ENCODE results near the gene KLK8.

DNA sequence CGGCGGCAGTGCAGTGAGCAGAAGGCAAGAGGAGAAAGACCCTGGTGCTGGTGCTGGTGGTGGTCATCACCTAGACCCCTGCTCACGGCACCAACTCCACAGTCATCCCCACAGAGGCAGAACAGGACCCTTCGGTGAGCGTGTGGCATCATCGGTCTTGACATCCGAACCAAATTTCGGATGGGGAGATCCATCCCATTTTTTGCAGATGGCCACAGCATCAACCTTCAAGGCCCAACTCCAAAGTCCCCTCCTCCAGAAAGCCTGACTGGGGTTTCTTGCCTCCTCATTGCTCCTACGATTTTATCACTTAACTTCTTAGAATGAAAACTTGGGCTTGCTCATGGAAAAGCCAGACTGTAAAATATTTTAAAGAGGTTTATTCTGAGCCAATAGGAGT, 42.1 kb upstream of the KLK8 start:
- TF ChIP-seq CTCF (conservative IDR thresholded peaks at IDR 0.05; ENCODE audit: low read depth, low read length) = no peak
- TF ChIP-seq EZH2 (IDR thresholded peaks at IDR 0.05; ENCODE audit: borderline replicate concordance, low read depth, low read length, poor library complexity, severe bottlenecking) = no peak
